MM.1S (cell line): ENCODE data around the gene PIK3CD.

Experiments used
- DNase-seq: peaks from one replicate; pipeline ENCODE4 v3.0.0-alpha.2; 2015
- H2AFZ ChIP-seq: fragments of 300-600 bp; sonication (generic); 2 replicates; pipeline ENCODE4 v1.6.0; 2016; ENCODE audit warnings: antibody characterized with exemption, low read length
- H3F3A ChIP-seq: fragments of 300-600 bp; sonication (generic); 2 replicates; pipeline ENCODE4 v1.6.1; 2016; ENCODE audit warnings: mild to moderate bottlenecking, antibody characterized with exemption, low read length, moderate library complexity, mixed read lengths; ENCODE audit not compliant: insufficient read depth
- H3K27ac ChIP-seq: fragments of 300-600 bp; sonication (generic); 2 replicates; pipeline ENCODE4 v1.5.1; 2016; ENCODE audit warnings: mild to moderate bottlenecking, low read length
- H3K27me3 ChIP-seq: fragments of 300-600 bp; sonication (generic); replicated peaks from 2 replicates; pipeline ENCODE4 v1.6.0; 2016; ENCODE audit warnings: low read length; ENCODE audit not compliant: insufficient read depth
- H3K36me3 ChIP-seq: fragments of 300-600 bp; sonication (generic); replicated peaks from 2 replicates; pipeline ENCODE4 v1.6.1; 2016; ENCODE audit warnings: mild to moderate bottlenecking, low read length, mixed read lengths; ENCODE audit not compliant: insufficient read depth
- H3K4me1 ChIP-seq: fragments of 300-600 bp; sonication (generic); 2 replicates; pipeline ENCODE4 v1.6.1; 2016; ENCODE audit warnings: low read length, mixed read lengths
- H3K4me2 ChIP-seq: fragments of 300-600 bp; sonication (generic); 2 replicates; pipeline ENCODE4 v1.6.0; 2016; ENCODE audit warnings: low read depth, low read length
- H3K4me3 ChIP-seq: fragments of 300-600 bp; sonication (generic); 2 replicates; pipeline ENCODE4 v1.5.1; 2016; ENCODE audit warnings: low read length, mixed read lengths
- H3K79me2 ChIP-seq: fragments of 300-600 bp; sonication (generic); 2 replicates; pipeline ENCODE4 v1.6.1; 2016; ENCODE audit warnings: mixed run types, low read length, mixed read lengths
- H3K9ac ChIP-seq: fragments of 300-600 bp; sonication (generic); 2 replicates; pipeline ENCODE4 v1.6.1; 2016; ENCODE audit warnings: low read length, mixed read lengths
- H3K9me2 ChIP-seq: fragments of 300-600 bp; sonication (generic); replicated peaks from 2 replicates; pipeline ENCODE4 v1.6.1; 2016; ENCODE audit warnings: mild to moderate bottlenecking, low read length, mixed read lengths; ENCODE audit not compliant: insufficient read depth
- H3K9me3 ChIP-seq: fragments of 300-600 bp; sonication (generic); replicated peaks from 2 replicates; pipeline ENCODE4 v1.6.1; 2016; ENCODE audit warnings: mild to moderate bottlenecking, low read length, mixed read lengths; ENCODE audit not compliant: insufficient read depth
- H4K20me1 ChIP-seq: fragments of 300-600 bp; sonication (generic); 2 replicates; pipeline ENCODE4 v1.6.1; 2016; ENCODE audit warnings: mild to moderate bottlenecking, low read length, moderate library complexity, mixed read lengths; ENCODE audit not compliant: insufficient read depth
- CTCF ChIP-seq: fragments of 300-600 bp; sonication (generic); IDR thresholded peaks from 2 replicates; pipeline ENCODE4 v1.5.1; 2016; ENCODE audit warnings: antibody characterized with exemption, low read length, mixed read lengths
- EZH2 ChIP-seq: fragments of 300-600 bp; sonication (generic); optimal IDR thresholded peaks from 2 replicates; pipeline ENCODE3; 2017; ENCODE audit warnings: low read depth, mild to moderate bottlenecking, antibody characterized with exemption, low read length, mixed read lengths
- EZH2phosphoT487 ChIP-seq: fragments of 300-600 bp; sonication (generic); IDR thresholded peaks from 2 replicates; pipeline ENCODE4 v1.6.1; 2018; ENCODE audit warnings: antibody characterized with exemption, low read length

PIK3CD gene

DNA sequence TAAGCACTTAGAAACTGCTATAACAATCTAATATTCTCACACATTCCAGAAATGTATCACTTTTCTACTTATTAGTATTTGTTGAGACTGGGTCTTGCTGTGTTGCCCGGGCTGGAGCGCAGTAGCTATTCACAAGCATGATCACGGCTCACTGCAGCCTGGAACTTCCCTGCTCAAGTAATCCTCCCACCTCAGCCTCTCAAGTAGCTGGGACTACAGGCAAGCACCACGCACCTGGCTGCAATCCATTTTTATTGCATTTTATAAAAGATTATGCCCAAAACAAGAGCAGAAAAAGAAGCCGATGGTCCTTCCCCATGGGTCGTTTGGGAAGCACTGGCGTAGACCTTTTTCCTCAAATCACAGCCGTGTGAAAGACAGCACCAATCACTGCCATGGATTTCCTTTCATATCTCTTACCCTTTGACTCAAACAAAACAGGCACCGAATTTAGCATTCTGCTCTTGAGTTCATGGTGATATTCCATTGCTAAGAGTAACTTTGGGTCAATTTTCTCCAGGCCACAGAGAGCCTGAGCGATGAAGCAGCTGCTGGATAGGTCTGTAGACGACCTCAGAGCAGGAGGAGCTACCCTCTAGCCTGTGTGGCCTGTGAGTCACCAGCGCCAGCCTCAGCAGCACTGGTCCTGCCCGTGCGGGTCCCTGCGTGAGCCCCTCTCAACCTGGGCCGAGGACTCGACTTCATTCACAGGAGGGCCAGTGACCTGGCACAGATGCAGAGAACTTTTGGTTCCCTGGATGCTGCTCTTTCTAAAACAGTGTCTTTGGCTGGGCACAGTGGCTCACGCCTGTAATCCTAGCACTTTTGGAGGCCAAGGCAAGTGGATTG lies 80.8 kb downstream of the PIK3CD start:
- H3K4me3 ChIP-seq, result no peak overlapping the region
- H3K4me1 ChIP-seq, result no peaks in the 10 kb centered on the region
- no peak overlapping the region for H3K27ac ChIP-seq
- no peaks in the 10 kb centered on the region for H3F3A ChIP-seq
- no peaks in the 10 kb centered on the region for H3K79me2 ChIP-seq
- no peaks in the 10 kb centered on the region for H3K36me3 ChIP-seq
- no peaks in the 10 kb centered on the region for H3K27me3 ChIP-seq
- H3K9me2 ChIP-seq, result no peaks in the 10 kb centered on the region
- H3K9me3 ChIP-seq, result no peaks in the 10 kb centered on the region
- H3K4me2 ChIP-seq, result no peak overlapping the region
- TF ChIP-seq EZH2 (no peak), CTCF (no peak), EZH2phosphoT487 (no peak)
- DNase-seq, result no peak
- H4K20me1 ChIP-seq, result no peaks in the 10 kb centered on the region
- no peak overlapping the region for H3K9ac ChIP-seq
- H2AFZ ChIP-seq, result no peak overlapping the region

DNA sequence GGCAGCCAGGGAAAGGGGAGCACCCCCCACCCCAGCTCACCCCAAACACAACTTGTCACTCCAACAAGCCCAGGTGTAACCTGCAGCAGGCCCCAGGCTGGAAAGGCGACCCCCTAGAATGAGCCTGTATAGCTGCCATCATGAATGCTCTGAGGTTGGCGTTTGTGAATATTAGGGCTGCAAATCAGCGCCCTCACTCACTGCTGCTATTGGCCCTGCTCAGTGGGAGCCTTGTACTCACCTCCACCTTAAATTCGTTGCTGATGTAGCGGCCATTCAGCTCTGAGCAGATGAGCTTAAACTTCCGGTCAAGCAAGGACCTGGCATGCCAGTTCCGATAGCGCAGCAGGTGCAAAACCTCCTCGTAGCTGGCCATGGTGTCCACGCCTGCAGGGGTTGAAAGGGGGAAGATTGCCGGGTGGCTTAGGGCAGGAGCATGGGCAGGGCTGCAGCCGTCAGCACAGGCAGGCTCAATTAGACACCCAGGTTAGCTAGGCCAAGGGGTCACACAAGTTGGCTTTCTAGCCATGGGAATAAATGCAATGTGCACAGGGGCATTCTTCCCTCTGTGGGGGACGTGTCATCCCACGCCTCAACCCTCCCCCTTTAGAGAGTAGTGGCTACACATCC lies 81.7 kb downstream of the PIK3CD start:
- no peaks in the 10 kb centered on the region for H3F3A ChIP-seq
- H3K27me3 ChIP-seq, result no peaks in the 10 kb centered on the region
- H4K20me1 ChIP-seq, result no peaks in the 10 kb centered on the region
- TF ChIP-seq CTCF (no peak), EZH2 (no peak), EZH2phosphoT487 (no peak)
- H3K9me3 ChIP-seq, result no peaks in the 10 kb centered on the region
- H3K4me1 ChIP-seq, result no peaks in the 10 kb centered on the region
- H3K4me3 ChIP-seq, result no peak overlapping the region
- no peaks in the 10 kb centered on the region for H3K9me2 ChIP-seq
- H3K27ac ChIP-seq, result no peak overlapping the region
- H2AFZ ChIP-seq, result no peak overlapping the region
- no peak for DNase-seq
- no peak overlapping the region for H3K9ac ChIP-seq
- H3K79me2 ChIP-seq, result no peaks in the 10 kb centered on the region
- no peaks in the 10 kb centered on the region for H3K36me3 ChIP-seq
- no peak overlapping the region for H3K4me2 ChIP-seq

DNA sequence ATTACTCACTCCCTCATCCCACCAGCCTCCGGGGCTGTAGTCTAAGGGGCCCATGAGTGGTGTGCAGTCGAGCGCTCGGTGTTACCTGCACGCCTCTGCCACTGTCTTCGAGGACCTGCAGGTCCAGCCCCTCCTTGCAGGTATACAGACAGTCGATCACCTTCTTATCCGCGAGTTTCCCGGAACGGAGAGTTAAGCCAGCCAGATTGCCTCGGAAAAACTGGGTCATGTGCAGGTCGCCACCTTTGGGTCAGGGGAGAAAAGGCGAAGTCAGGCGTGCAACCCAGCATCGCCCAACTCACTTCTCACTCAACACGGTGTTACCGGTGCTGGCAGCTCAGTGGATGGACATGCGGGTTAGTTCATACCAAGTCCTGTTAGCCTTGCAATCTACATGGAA lies 84.3 kb downstream of the PIK3CD start:
- H3K4me3 ChIP-seq, result no peak overlapping the region
- H3K9me3 ChIP-seq, result no peaks in the 10 kb centered on the region
- no peaks in the 10 kb centered on the region for H3K4me1 ChIP-seq
- no peaks in the 10 kb centered on the region for H4K20me1 ChIP-seq
- no peak overlapping the region for H3K4me2 ChIP-seq
- H2AFZ ChIP-seq, result no peak overlapping the region
- H3K79me2 ChIP-seq, result no peaks in the 10 kb centered on the region
- no peaks in the 10 kb centered on the region for H3F3A ChIP-seq
- H3K36me3 ChIP-seq, result peaks cover 3% of the 10 kb centered on the region; the same call in 1 of the 2 replicates
- no peak overlapping the region for H3K27ac ChIP-seq
- no peaks in the 10 kb centered on the region for H3K27me3 ChIP-seq
- H3K9me2 ChIP-seq, result no peaks in the 10 kb centered on the region
- DNase-seq, result no peak
- no peak overlapping the region for H3K9ac ChIP-seq
- TF ChIP-seq EZH2 (no peak), EZH2phosphoT487 (no peak), CTCF (no peak)
